ENCODE data around the gene C19orf85. TPM values are rescaled to one million over a fixed set of nuclear protein-coding genes. Genes with fewer than 3 reads are reported as not detected.

Gene C19orf85
- total and polyA plus RNA-seq, 10 of the 15 experiments (the other 5 are each of a cell fraction or from before 2014, with no cell fraction given): not detected

GRCh38 chr19:55482156-55482961, 17.8 kb upstream of the C19orf85 start:
- no peak for ATAC-seq
- CTCF ChIA-PET: no interaction called here
- in situ Hi-C loops (cut with MboI): no loop called here

GRCh38 chr19:55481794-55482155, 17.2 kb upstream of the C19orf85 start:
- DNase-seq (ENCODE audit: low read depth, low spot score) (no peak), FAIRE-seq (no peak), ATAC-seq (no peak)
- Histone ChIP-seq H3K9ac (ENCODE audit: control insufficient read depth, insufficient read depth, low read length) (no peak overlapping the region), H3K27me3 (replicated peaks in 1 of 2; ENCODE audit: control insufficient read depth in 2 of 2, insufficient read depth in 2 of 2, low read length in 1 of 2) (no peaks in the 10 kb centered on the region), H3K79me2 (ENCODE audit: control insufficient read depth, insufficient read depth, low read length) (peaks cover 6% of the 10 kb centered on the region), H3K4me2 (ENCODE audit: control insufficient read depth, insufficient read depth) (no peak overlapping the region), H3K27ac (ENCODE audit: control insufficient read depth, insufficient read depth) (no peak overlapping the region), H2AFZ (ENCODE audit: control insufficient read depth, low read depth, low read length) (no peak overlapping the region), H4K20me1 (ENCODE audit: control insufficient read depth, insufficient read depth) (no peaks in the 10 kb centered on the region), H3K36me3 (ENCODE audit: control insufficient read depth in 2 of 2, insufficient read depth in 2 of 2, low read length in 1 of 2) (peaks cover 0 to 9% of the 10 kb centered on the region in 2 experiments; a peak in 2 of 4 replicates), H3K4me1 (ENCODE audit: control insufficient read depth, insufficient read depth, low read length) (peaks cover 24% of the 10 kb centered on the region), H3K4me3 (no peak overlapping the region), H3K9me3 (replicated peaks; ENCODE audit: control insufficient read depth, insufficient read depth, low read length) (no peaks in the 10 kb centered on the region)
- ChIA-PET CTCF (no interaction called here), RAD21 (ENCODE audit: unreplicated experiment) (no interaction called here), POLR2A (no interaction called here), SMC1A (ENCODE audit: uncharacterized antibody, unreplicated experiment) (no interaction called here)
- BruUV-seq (replicated peaks): no TSS peak
- intact Hi-C loops (cut with micrococcal nuclease; ENCODE audit: unreplicated experiment): no loop called here
- in situ Hi-C loops (cut with MboI): no loop called here
- 98% methylated on average over 20 of the region's 40 CpGs for WGBS (ENCODE audit: insufficient coverage, insufficient replicate concordance, low lambda C conversion rate, missing lambda C conversion rate)
- TF ChIP-seq NFYA (IDR thresholded peaks at IDR 0.05; ENCODE audit: borderline replicate concordance, low read depth, low read length) (no peak), REST (IDR thresholded peaks at IDR 0.05; ENCODE audit: low read depth, low read length) (no peak)

More at GRCh38 chr19:55482156-55482961, 17.8 kb upstream of the C19orf85 start:
- Histone ChIP-seq H3K9me3 (replicated peaks; ENCODE audit: control insufficient read depth, insufficient read depth, low read length) (no peaks in the 10 kb centered on the region), H3K79me2 (ENCODE audit: control insufficient read depth, insufficient read depth, low read length) (peaks cover 6% of the 10 kb centered on the region), H4K20me1 (ENCODE audit: control insufficient read depth, insufficient read depth) (no peaks in the 10 kb centered on the region), H3K4me3 (no peak overlapping the region), H3K36me3 (ENCODE audit: control insufficient read depth in 2 of 2, insufficient read depth in 2 of 2, low read length in 1 of 2) (peaks cover 0 to 9% of the 10 kb centered on the region in 2 experiments; a peak in 2 of 4 replicates), H2AFZ (ENCODE audit: control insufficient read depth, low read depth, low read length) (no peak overlapping the region), H3K4me2 (ENCODE audit: control insufficient read depth, insufficient read depth) (no peak overlapping the region), H3K27me3 (replicated peaks in 1 of 2; ENCODE audit: control insufficient read depth in 2 of 2, insufficient read depth in 2 of 2, low read length in 1 of 2) (no peaks in the 10 kb centered on the region), H3K4me1 (ENCODE audit: control insufficient read depth, insufficient read depth, low read length) (peaks cover 24% of the 10 kb centered on the region), H3K9ac (ENCODE audit: control insufficient read depth, insufficient read depth, low read length) (no peak overlapping the region), H3K27ac (ENCODE audit: control insufficient read depth, insufficient read depth) (no peak overlapping the region)
- no TSS peak for BruUV-seq (replicated peaks)
- DNase-seq (ENCODE audit: low read depth, low spot score) (no peak), FAIRE-seq (no peak)
- intact Hi-C loops (cut with micrococcal nuclease; ENCODE audit: unreplicated experiment): no loop called here
- WGBS (ENCODE audit: insufficient coverage, insufficient replicate concordance, low lambda C conversion rate, missing lambda C conversion rate): 97% methylated on average over 64 of the region's 83 CpGs
- SMC1A ChIA-PET (ENCODE audit: uncharacterized antibody, unreplicated experiment): no interaction called here
- POLR2A ChIA-PET: no interaction called here
- TF ChIP-seq MAX (IDR thresholded peaks at IDR 0.05; ENCODE audit: low read depth, low read length): no peak
- TF ChIP-seq NR2C2 (IDR thresholded peaks at IDR 0.05; ENCODE audit: borderline replicate concordance, control insufficient read depth, insufficient read length, low read depth): no peak
- TF ChIP-seq MYB (IDR thresholded peaks at IDR 0.05; ENCODE audit: borderline replicate concordance, low read depth, low read length): no peak
- TF ChIP-seq POLR2A (IDR thresholded peaks at IDR 0.05; ENCODE audit: low read depth, low read length): 0 out of 2 replicates have a peak, but pooled peaks have one; percentile 6
- RAD21 ChIA-PET (ENCODE audit: unreplicated experiment): no interaction called here

Data from GM12878 (cell line).